GM23338 (cell line): ENCODE measurements around the gene SKIC8. TPM values are rescaled to one million over a fixed set of nuclear protein-coding genes. Genes with fewer than 3 reads are reported as not detected.

ENCODE experiments used
- ATAC-seq: fragments of 200-7000 bp; cut with Tn5 transposase; 3 replicates; pipeline ENCODE4 v1.9.1; 2020
- DNase-seq: peaks from one replicate; pipeline ENCODE4 v3.0.0-alpha.2; 2015; ENCODE audit warnings: low spot score
- H2AFZ ChIP-seq: fragments of 200-600 bp; sonication (generic); 2 replicates; pipeline ENCODE4 v1.8.0; 2016; ENCODE audit warnings: antibody characterized with exemption, mild to moderate bottlenecking, moderate library complexity
- H3F3A ChIP-seq: fragments of 200-600 bp; sonication (generic); replicated peaks from 2 replicates; pipeline ENCODE4 v1.8.0; 2017; ENCODE audit warnings: antibody characterized with exemption, mixed run types, low read depth
- H3K27ac ChIP-seq: fragments of 200-600 bp; sonication (generic); 2 replicates; pipeline ENCODE4 v1.6.1; 2016; ENCODE audit warnings: low read depth
- H3K27me3 ChIP-seq: fragments of 200-600 bp; sonication (generic); 2 replicates; pipeline ENCODE4 v1.8.0; 2016; ENCODE audit warnings: mild to moderate bottlenecking, mixed run types, moderate library complexity; ENCODE audit not compliant: insufficient read depth
- H3K36me3 ChIP-seq: fragments of 200-600 bp; sonication (generic); 2 replicates; pipeline ENCODE4 v1.8.0; 2016; ENCODE audit warnings: mild to moderate bottlenecking; ENCODE audit not compliant: insufficient read depth
- H3K4me1 ChIP-seq: fragments of 200-600 bp; sonication (generic); 2 replicates; pipeline ENCODE4 v1.8.0; 2016; ENCODE audit warnings: mild to moderate bottlenecking, moderate library complexity; ENCODE audit not compliant: insufficient read depth
- H3K4me2 ChIP-seq: fragments of 200-600 bp; sonication (generic); 2 replicates; pipeline ENCODE4 v1.7.1; 2017; ENCODE audit warnings: mixed run types
- H3K4me3 ChIP-seq: fragments of 200-600 bp; sonication (generic); 2 replicates; pipeline ENCODE4 v1.6.1; 2016; ENCODE audit warnings: mixed run types
- H3K79me2 ChIP-seq: fragments of 200-600 bp; sonication (generic); replicated peaks from 2 replicates; pipeline ENCODE4 v1.8.0; 2017; ENCODE audit warnings: mild to moderate bottlenecking; ENCODE audit not compliant: insufficient read depth
- H3K9me2 ChIP-seq: fragments of 200-600 bp; sonication (generic); 2 replicates; pipeline ENCODE4 v1.8.0; 2017; ENCODE audit not compliant: insufficient read depth
- H4K20me1 ChIP-seq: fragments of 200-600 bp; sonication (generic); replicated peaks from 2 replicates; pipeline ENCODE4 v1.8.0; 2017; ENCODE audit warnings: mild to moderate bottlenecking; ENCODE audit not compliant: insufficient read depth
- H3K27ac Mint-ChIP-seq: 2 replicates; pipeline ENCODE4 v1.8.0; 2020; ENCODE audit warnings: inconsistent platforms, mild to moderate bottlenecking, moderate library complexity, mixed read lengths
- H3K27me3 Mint-ChIP-seq: 3 replicates; pipeline ENCODE4 v1.8.0; 2022; ENCODE audit warnings: low read depth, mild to moderate bottlenecking, moderate library complexity, mixed read lengths, inconsistent platforms; ENCODE audit not compliant: insufficient read depth, poor library complexity
- H3K36me3 Mint-ChIP-seq: 3 replicates; pipeline ENCODE4 v1.8.0; 2021; ENCODE audit warnings: low read depth, mild to moderate bottlenecking, inconsistent platforms, moderate library complexity, mixed read lengths
- H3K4me1 Mint-ChIP-seq: 3 replicates; pipeline ENCODE4 v1.8.0; 2020; ENCODE audit warnings: mild to moderate bottlenecking, inconsistent platforms, mixed read lengths
- H3K4me3 Mint-ChIP-seq: 3 replicates; pipeline ENCODE4 v1.8.0; 2021; ENCODE audit warnings: moderate library complexity, mild to moderate bottlenecking, inconsistent platforms, mixed read lengths
- H3K9me3 Mint-ChIP-seq: 3 replicates; pipeline ENCODE4 v1.8.0; 2020; ENCODE audit warnings: moderate library complexity, mild to moderate bottlenecking, inconsistent platforms, mixed read lengths
- CREB1 ChIP-seq: fragments of 250-450 bp; sonication (Bioruptor Pico); IDR thresholded peaks from 2 replicates; pipeline ENCODE4 v1.5.0; 2020; ENCODE audit warnings: low read depth, mild to moderate bottlenecking, moderate library complexity
- CTCF ChIP-seq, 2 experiments: fragments of 200-600 bp in 1 of 2; sonication (generic) in 1 of 2; conservative IDR thresholded peaks; 2 replicates each; pipeline versions ENCODE4 v1.5.1 to v1.6.1; 2016 to 2017; ENCODE audit warnings: antibody characterized with exemption in 2 of 2, low read depth in 2 of 2, mild to moderate bottlenecking in 2 of 2, moderate library complexity in 1 of 2
- ETS1 ChIP-seq: IDR thresholded peaks from 2 replicates; pipeline ENCODE4 v1.6.1; 2016; ENCODE audit warnings: antibody characterized with exemption
- EZH2 ChIP-seq: fragments of 200-600 bp; sonication (generic); IDR thresholded peaks from one replicate; pipeline ENCODE4 v1.8.0; 2017; ENCODE audit warnings: antibody characterized with exemption, mild to moderate bottlenecking, low read depth; ENCODE audit not compliant: unreplicated experiment
- EZH2phosphoT487 ChIP-seq: fragments of 200-600 bp; sonication (generic); IDR thresholded peaks from one replicate; pipeline ENCODE4 v1.8.1; 2018; ENCODE audit warnings: antibody characterized with exemption; ENCODE audit not compliant: unreplicated experiment
- JUNB ChIP-seq: IDR thresholded peaks from one replicate; pipeline ENCODE4 v1.6.1; 2016; ENCODE audit warnings: antibody characterized with exemption; ENCODE audit not compliant: unreplicated experiment
- NANOG ChIP-seq: IDR thresholded peaks from 2 replicates; pipeline ENCODE4 v1.6.1; 2016; ENCODE audit warnings: antibody characterized with exemption, borderline replicate concordance
- POLR2AphosphoS5 ChIP-seq: IDR thresholded peaks from 2 replicates; pipeline ENCODE4 v1.6.1; 2016; ENCODE audit warnings: antibody characterized with exemption, low read depth
- REST ChIP-seq: IDR thresholded peaks from one replicate; pipeline ENCODE4 v1.6.1; 2018; ENCODE audit warnings: antibody characterized with exemption; ENCODE audit not compliant: unreplicated experiment
- STAT1 ChIP-seq: IDR thresholded peaks from one replicate; pipeline ENCODE4 v1.6.1; 2016; ENCODE audit warnings: antibody characterized with exemption; ENCODE audit not compliant: unreplicated experiment
- ZNF114 ChIP-seq: fragments of 250-450 bp; sonication (Bioruptor Pico); IDR thresholded peaks from 2 replicates; pipeline ENCODE4 v1.5.0; 2020; ENCODE audit warnings: mild to moderate bottlenecking, moderate library complexity
- ZNF331 ChIP-seq: fragments of 250-450 bp; sonication (Bioruptor Pico); IDR thresholded peaks from 2 replicates; pipeline ENCODE4 v1.5.0; 2020; ENCODE audit warnings: low read depth, mild to moderate bottlenecking, moderate library complexity
- polyA plus RNA-seq: library from polyadenylated mRNA; unstranded; fragments of >200 nt; fragmentation: Nextera tagmentation; extraction: Ambion mirVana; gene quantifications from 2 replicates; pipeline ENCODE4 v1.2.1, GENCODE V29; 2016
- total RNA-seq: library from RNA; depleted of rRNA; stranded (reverse); fragments of >200 nt; shearing (Covaris generic); gene quantifications from 2 replicates; pipeline ENCODE4 v1.2.3, GENCODE V29; 2014
- TF ChIP-seq, protein P1 (sequence below): fragments of 250-450 bp; sonication (Bioruptor Pico); IDR thresholded peaks from 2 replicates; pipeline ENCODE4 v1.5.0; 2020; ENCODE audit warnings: mild to moderate bottlenecking, moderate library complexity

The SKIC8 gene
- total and polyA plus RNA-seq, 2 experiments from 2014 or later = 59.4 to 73.8 TPM

GRCh38 chr15:78239811-78240210 is 59.6 kb downstream of the SKIC8 start:
- H3K9me2 ChIP-seq = peaks cover 6% of the 10 kb centered on the region; the same call in 1 of the 2 replicates
- peak; percentile 29 for DNase-seq
- Mint-ChIP-seq H3K27me3 (peaks cover 15% of the 10 kb centered on the region), H3K36me3 (no peaks in the 10 kb centered on the region), H3K4me3 (no peak overlapping the region), H3K4me1 (peaks cover 37% of the 10 kb centered on the region), H3K9me3 (no peaks in the 10 kb centered on the region), H3K27ac (no peak overlapping the region)
- peaks cover 34% of the 10 kb centered on the region for H3K4me1 ChIP-seq
- no peaks in the 10 kb centered on the region for H3F3A ChIP-seq
- no peaks in the 10 kb centered on the region for H4K20me1 ChIP-seq
- no peak overlapping the region for H3K27ac ChIP-seq
- H3K27me3 ChIP-seq = no peaks in the 10 kb centered on the region
- no peak for ATAC-seq
- no peaks in the 10 kb centered on the region for H3K36me3 ChIP-seq
- H3K4me3 ChIP-seq = no peak overlapping the region
- TF ChIP-seq NANOG (no peak), ZNF331 (CRISPR knock-in tag) (no peak), CREB1 (CRISPR knock-in tag) (no peak), STAT1 (no peak), ZNF114 (CRISPR knock-in tag) (no peak), ETS1 (no peak), EZH2phosphoT487 (no peak), EZH2 (no peak), REST (no peak), POLR2AphosphoS5 (no peak), CTCF (conservative IDR thresholded peaks at IDR 0.05; ENCODE audit: low read depth in 2 of 2) (no peak), JUNB (no peak)
- TF ChIP-seq, protein P1, sequence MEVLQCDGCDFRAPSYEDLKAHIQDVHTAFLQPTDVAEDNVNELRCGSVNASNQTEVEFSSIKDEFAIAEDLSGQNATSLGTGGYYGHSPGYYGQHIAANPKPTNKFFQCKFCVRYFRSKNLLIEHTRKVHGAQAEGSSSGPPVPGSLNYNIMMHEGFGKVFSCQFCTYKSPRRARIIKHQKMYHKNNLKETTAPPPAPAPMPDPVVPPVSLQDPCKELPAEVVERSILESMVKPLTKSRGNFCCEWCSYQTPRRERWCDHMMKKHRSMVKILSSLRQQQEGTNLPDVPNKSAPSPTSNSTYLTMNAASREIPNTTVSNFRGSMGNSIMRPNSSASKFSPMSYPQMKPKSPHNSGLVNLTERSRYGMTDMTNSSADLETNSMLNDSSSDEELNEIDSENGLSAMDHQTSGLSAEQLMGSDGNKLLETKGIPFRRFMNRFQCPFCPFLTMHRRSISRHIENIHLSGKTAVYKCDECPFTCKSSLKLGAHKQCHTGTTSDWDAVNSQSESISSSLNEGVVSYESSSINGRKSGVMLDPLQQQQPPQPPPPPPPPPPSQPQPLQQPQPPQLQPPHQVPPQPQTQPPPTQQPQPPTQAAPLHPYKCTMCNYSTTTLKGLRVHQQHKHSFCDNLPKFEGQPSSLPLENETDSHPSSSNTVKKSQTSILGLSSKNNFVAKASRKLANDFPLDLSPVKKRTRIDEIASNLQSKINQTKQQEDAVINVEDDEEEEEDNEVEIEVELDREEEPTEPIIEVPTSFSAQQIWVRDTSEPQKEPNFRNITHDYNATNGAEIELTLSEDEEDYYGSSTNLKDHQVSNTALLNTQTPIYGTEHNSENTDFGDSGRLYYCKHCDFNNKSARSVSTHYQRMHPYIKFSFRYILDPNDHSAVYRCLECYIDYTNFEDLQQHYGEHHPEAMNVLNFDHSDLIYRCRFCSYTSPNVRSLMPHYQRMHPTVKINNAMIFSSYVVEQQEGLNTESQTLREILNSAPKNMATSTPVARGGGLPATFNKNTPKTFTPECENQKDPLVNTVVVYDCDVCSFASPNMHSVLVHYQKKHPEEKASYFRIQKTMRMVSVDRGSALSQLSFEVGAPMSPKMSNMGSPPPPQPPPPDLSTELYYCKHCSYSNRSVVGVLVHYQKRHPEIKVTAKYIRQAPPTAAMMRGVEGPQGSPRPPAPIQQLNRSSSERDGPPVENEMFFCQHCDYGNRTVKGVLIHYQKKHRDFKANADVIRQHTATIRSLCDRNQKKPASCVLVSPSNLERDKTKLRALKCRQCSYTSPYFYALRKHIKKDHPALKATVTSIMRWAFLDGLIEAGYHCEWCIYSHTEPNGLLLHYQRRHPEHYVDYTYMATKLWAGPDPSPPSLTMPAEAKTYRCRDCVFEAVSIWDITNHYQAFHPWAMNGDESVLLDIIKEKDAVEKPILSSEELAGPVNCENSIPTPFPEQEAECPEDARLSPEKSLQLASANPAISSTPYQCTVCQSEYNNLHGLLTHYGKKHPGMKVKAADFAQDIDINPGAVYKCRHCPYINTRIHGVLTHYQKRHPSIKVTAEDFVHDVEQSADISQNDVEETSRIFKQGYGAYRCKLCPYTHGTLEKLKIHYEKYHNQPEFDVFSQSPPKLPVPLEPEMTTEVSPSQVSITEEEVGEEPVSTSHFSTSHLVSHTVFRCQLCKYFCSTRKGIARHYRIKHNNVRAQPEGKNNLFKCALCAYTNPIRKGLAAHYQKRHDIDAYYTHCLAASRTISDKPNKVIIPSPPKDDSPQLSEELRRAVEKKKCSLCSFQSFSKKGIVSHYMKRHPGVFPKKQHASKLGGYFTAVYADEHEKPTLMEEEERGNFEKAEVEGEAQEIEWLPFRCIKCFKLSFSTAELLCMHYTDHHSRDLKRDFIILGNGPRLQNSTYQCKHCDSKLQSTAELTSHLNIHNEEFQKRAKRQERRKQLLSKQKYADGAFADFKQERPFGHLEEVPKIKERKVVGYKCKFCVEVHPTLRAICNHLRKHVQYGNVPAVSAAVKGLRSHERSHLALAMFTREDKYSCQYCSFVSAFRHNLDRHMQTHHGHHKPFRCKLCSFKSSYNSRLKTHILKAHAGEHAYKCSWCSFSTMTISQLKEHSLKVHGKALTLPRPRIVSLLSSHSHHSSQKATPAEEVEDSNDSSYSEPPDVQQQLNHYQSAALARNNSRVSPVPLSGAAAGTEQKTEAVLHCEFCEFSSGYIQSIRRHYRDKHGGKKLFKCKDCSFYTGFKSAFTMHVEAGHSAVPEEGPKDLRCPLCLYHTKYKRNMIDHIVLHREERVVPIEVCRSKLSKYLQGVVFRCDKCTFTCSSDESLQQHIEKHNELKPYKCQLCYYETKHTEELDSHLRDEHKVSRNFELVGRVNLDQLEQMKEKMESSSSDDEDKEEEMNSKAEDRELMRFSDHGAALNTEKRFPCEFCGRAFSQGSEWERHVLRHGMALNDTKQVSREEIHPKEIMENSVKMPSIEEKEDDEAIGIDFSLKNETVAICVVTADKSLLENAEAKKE = no peak
- no peak overlapping the region for H2AFZ ChIP-seq
- no peaks in the 10 kb centered on the region for H3K79me2 ChIP-seq
- H3K4me2 ChIP-seq = no peak overlapping the region
